GM12874 (cell line): ENCODE measurements around the gene MSS51.

Experiments
- CTCF ChIP-seq: IDR thresholded peaks from 2 replicates; pipeline ENCODE4 v1.5.1; 2011; ENCODE audit warnings: low read depth, mild to moderate bottlenecking, control low read depth, low read length, moderate library complexity; ENCODE audit not compliant: insufficient read depth

Gene MSS51

GRCh38 chr10:73413528-73414229 lies 19.7 kb downstream of the MSS51 start, which contains the start of gene ANXA7:
TSS of gene ANXA7 (minus strand) at chr10:73414058. CDS start at chr10:73400856, 13,202 bp downstream.
- 0 out of 2 replicates have a peak, but pooled peaks have one; percentile 29 for TF ChIP-seq CTCF

GRCh38 chr10:73413108-73413527 lies 20.2 kb downstream of the MSS51 start:
- TF ChIP-seq CTCF, result no peak

GRCh38 chr10:73410897-73411296 lies 22.5 kb downstream of the MSS51 start:
- TF ChIP-seq CTCF, result no peak

- no peak for TF ChIP-seq CTCF
Measured at GRCh38 chr10:73408978-73409521, 24.3 kb downstream of the MSS51 start.

- no peak for TF ChIP-seq CTCF
Measured at GRCh38 chr10:73408061-73408460, 25.3 kb downstream of the MSS51 start.

GRCh38 chr10:73407495-73407894 lies 25.9 kb downstream of the MSS51 start:
- no peak for TF ChIP-seq CTCF

GRCh38 chr10:73406846-73407245 lies 26.5 kb downstream of the MSS51 start:
- no peak for TF ChIP-seq CTCF
